Measurements from ENCODE around the gene NANS.
"Not testable (repeated sequence)": the region's sequence is repeated elsewhere in the genome, so short reads cannot be mapped to it uniquely, and the experiment has no call there.

DNA sequence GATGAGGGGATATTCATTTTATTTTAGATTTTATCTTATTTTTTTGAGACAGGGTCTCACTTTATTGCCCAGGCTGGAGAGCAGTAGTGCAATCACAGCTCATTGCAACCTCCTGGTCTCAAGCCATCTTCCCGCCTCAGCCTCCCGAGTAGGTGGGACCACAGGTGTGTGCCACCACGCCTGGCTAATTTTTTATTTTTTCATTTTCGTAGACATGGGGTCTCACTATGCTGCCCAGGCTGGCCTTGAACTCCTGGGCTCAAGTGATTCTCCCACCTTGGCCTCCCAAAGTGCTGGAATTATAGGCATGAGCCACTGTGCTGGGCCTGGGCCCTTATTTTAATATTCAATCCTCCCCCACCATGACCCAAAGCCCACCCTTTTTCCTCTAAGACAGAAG, 73.5 kb downstream of the NANS start:
- TF ChIP-seq, protein P1, sequence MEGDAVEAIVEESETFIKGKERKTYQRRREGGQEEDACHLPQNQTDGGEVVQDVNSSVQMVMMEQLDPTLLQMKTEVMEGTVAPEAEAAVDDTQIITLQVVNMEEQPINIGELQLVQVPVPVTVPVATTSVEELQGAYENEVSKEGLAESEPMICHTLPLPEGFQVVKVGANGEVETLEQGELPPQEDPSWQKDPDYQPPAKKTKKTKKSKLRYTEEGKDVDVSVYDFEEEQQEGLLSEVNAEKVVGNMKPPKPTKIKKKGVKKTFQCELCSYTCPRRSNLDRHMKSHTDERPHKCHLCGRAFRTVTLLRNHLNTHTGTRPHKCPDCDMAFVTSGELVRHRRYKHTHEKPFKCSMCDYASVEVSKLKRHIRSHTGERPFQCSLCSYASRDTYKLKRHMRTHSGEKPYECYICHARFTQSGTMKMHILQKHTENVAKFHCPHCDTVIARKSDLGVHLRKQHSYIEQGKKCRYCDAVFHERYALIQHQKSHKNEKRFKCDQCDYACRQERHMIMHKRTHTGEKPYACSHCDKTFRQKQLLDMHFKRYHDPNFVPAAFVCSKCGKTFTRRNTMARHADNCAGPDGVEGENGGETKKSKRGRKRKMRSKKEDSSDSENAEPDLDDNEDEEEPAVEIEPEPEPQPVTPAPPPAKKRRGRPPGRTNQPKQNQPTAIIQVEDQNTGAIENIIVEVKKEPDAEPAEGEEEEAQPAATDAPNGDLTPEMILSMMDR (IDR thresholded peaks at IDR 0.05 in 4 of 5, conservative IDR thresholded peaks at IDR 0.05 in 1 of 5), result not testable (repeated sequence)
- TF ChIP-seq POLR2A (IDR thresholded peaks at IDR 0.05), result not testable (repeated sequence)
